Trophoblast cell (in vitro differentiated cells and primary cell): ENCODE measurements around the gene KRTAP4-1.

Experiments used
- DNase-seq, 2 donors: peaks; one replicate each; pipeline ENCODE4 v3.0.0-alpha.2; 2016
- H2AFZ ChIP-seq: 2 replicates; pipeline ENCODE4 v1.6.1; 2013; ENCODE audit warnings: low read length, moderate library complexity, mild to moderate bottlenecking; ENCODE audit not compliant: insufficient read depth, poor library complexity
- H2AK5ac ChIP-seq: 2 replicates; pipeline ENCODE4 v1.6.1; 2013; ENCODE audit warnings: mild to moderate bottlenecking, low read length
- H2BK120ac ChIP-seq: 2 replicates; pipeline ENCODE4 v1.6.1; 2013; ENCODE audit warnings: low read length, mild to moderate bottlenecking, moderate library complexity; ENCODE audit not compliant: insufficient read depth, poor library complexity
- H2BK12ac ChIP-seq: 2 replicates; pipeline ENCODE4 v1.6.1; 2013; ENCODE audit warnings: mild to moderate bottlenecking, low read length, moderate library complexity
- H2BK5ac ChIP-seq: 2 replicates; pipeline ENCODE4 v1.6.1; 2013; ENCODE audit warnings: low read length, low read depth, moderate library complexity, mild to moderate bottlenecking; ENCODE audit not compliant: poor library complexity
- H3K14ac ChIP-seq: 2 replicates; pipeline ENCODE4 v1.6.1; 2013; ENCODE audit warnings: mild to moderate bottlenecking, low read length
- H3K18ac ChIP-seq: 2 replicates; pipeline ENCODE4 v1.6.1; 2013; ENCODE audit warnings: mild to moderate bottlenecking, low read length
- H3K23ac ChIP-seq: 2 replicates; pipeline ENCODE4 v1.6.1; 2013; ENCODE audit warnings: low read length
- H3K27ac ChIP-seq: 2 replicates; pipeline ENCODE4 v1.5.1; 2013; ENCODE audit warnings: low read depth, mild to moderate bottlenecking, inconsistent platforms, low read length, moderate library complexity
- H3K27me3 ChIP-seq: 2 replicates; pipeline ENCODE4 v1.6.1; 2013; ENCODE audit warnings: inconsistent platforms, mild to moderate bottlenecking, low read length, moderate library complexity; ENCODE audit not compliant: insufficient read depth
- H3K36me3 ChIP-seq, 2 experiments: 1 replicate in 1 of 2; 2 replicates in 1 of 2; pipeline ENCODE4 v1.6.1; 2013; ENCODE audit warnings: low read length in 2 of 2, mild to moderate bottlenecking in 2 of 2, moderate library complexity in 1 of 2; ENCODE audit not compliant: insufficient read depth in 2 of 2, control insufficient read depth in 1 of 2
- H3K4ac ChIP-seq: 2 replicates; pipeline ENCODE4 v1.6.1; 2013; ENCODE audit warnings: low read depth, mild to moderate bottlenecking, low read length, moderate library complexity
- H3K4me1 ChIP-seq, 2 experiments: 1 replicate in 1 of 2; 2 replicates in 1 of 2; pipeline ENCODE4 v1.6.1; 2013; ENCODE audit warnings: low read length in 2 of 2, mild to moderate bottlenecking in 2 of 2, moderate library complexity in 1 of 2; ENCODE audit not compliant: insufficient read depth in 2 of 2, control insufficient read depth in 1 of 2
- H3K4me2 ChIP-seq: 2 replicates; pipeline ENCODE4 v1.6.1; 2013; ENCODE audit warnings: inconsistent platforms, mild to moderate bottlenecking, low read length, moderate library complexity
- H3K4me3 ChIP-seq: 2 replicates; pipeline ENCODE4 v1.5.1; 2013; ENCODE audit warnings: mild to moderate bottlenecking, low read depth, low read length, inconsistent platforms
- H3K79me1 ChIP-seq: one replicate; pipeline ENCODE4 v1.6.1; 2013; ENCODE audit warnings: low read length
- H3K79me2 ChIP-seq: 2 replicates; pipeline ENCODE4 v1.6.1; 2013; ENCODE audit warnings: low read length, mild to moderate bottlenecking; ENCODE audit not compliant: control insufficient read depth, insufficient read depth, poor library complexity
- H3K9ac ChIP-seq: 2 replicates; pipeline ENCODE4 v1.6.1; 2013; ENCODE audit warnings: mild to moderate bottlenecking, low read length
- H3K9me3 ChIP-seq: 2 replicates; pipeline ENCODE4 v1.6.1; 2013; ENCODE audit warnings: low read depth, mild to moderate bottlenecking, control low read depth, inconsistent platforms, low read length; ENCODE audit not compliant: insufficient read depth
- H4K12ac ChIP-seq: 2 replicates; pipeline ENCODE4 v1.6.1; 2013; ENCODE audit warnings: low read depth, mild to moderate bottlenecking, low read length, moderate library complexity
- H4K8ac ChIP-seq: 2 replicates; pipeline ENCODE4 v1.6.1; 2013; ENCODE audit warnings: low read depth, mild to moderate bottlenecking, low read length, moderate library complexity
- H4K91ac ChIP-seq: one replicate; pipeline ENCODE4 v1.6.1; 2013; ENCODE audit warnings: low read depth, mild to moderate bottlenecking, low read length, moderate library complexity
- WGBS: extraction: QIAGEN DNeasy Blood & Tissue Kit; methylation state at CpG from one replicate; pipeline ENCODE4 v1.1.7; 2013; ENCODE audit warnings: missing lambda C conversion rate; ENCODE audit not compliant: insufficient read length, insufficient coverage; ENCODE audit errors: extremely low coverage; 5-methylcytosine and 5-hydroxymethylcytosine counted together

KRTAP4-1 gene

GRCh38 chr17:41212524-41213169 lies 27.9 kb upstream of the KRTAP4-1 start:
- no peak overlapping the region for H4K91ac ChIP-seq
- H2BK120ac ChIP-seq = no peak overlapping the region
- WGBS = no CpG with 5 or more reads among the region's 7 CpGs
- H3K18ac ChIP-seq = no peak overlapping the region
- no peak overlapping the region for H3K14ac ChIP-seq
- no peak overlapping the region for H2BK5ac ChIP-seq
- H3K4me3 ChIP-seq = peak overlapping the region; percentile 10
- no peaks in the 10 kb centered on the region for H3K27me3 ChIP-seq
- H3K23ac ChIP-seq = no peak overlapping the region
- H3K27ac ChIP-seq = no peak overlapping the region
- no peak overlapping the region for H3K9ac ChIP-seq
- H3K79me2 ChIP-seq = no peaks in the 10 kb centered on the region
- no peak overlapping the region for H3K4me2 ChIP-seq
- H3K79me1 ChIP-seq = no peaks in the 10 kb centered on the region
- no peak overlapping the region for H3K4ac ChIP-seq
- H2BK12ac ChIP-seq = no peak overlapping the region
- H4K12ac ChIP-seq = no peak overlapping the region
- no peaks in the 10 kb centered on the region for H3K9me3 ChIP-seq
- no peak overlapping the region for H4K8ac ChIP-seq
- H2AFZ ChIP-seq = no peak overlapping the region
- H3K4me1 ChIP-seq = no peaks in the 10 kb centered on the region
- H2AK5ac ChIP-seq = no peak overlapping the region
- no peaks in the 10 kb centered on the region for H3K36me3 ChIP-seq
- DNase-seq = no peak

GRCh38 chr17:41211845-41212466 lies 27.2 kb upstream of the KRTAP4-1 start:
- Histone ChIP-seq H3K36me3 (no peaks in the 10 kb centered on the region), H3K4ac (no peak overlapping the region), H2BK12ac (no peak overlapping the region), H3K23ac (no peak overlapping the region), H2AFZ (no peak overlapping the region), H4K12ac (no peak overlapping the region), H3K18ac (no peak overlapping the region), H2BK5ac (no peak overlapping the region), H3K79me2 (no peaks in the 10 kb centered on the region), H2BK120ac (no peak overlapping the region), H3K4me1 (no peaks in the 10 kb centered on the region), H3K9ac (peak overlapping the region; percentile 78), H4K91ac (no peak overlapping the region), H3K9me3 (no peaks in the 10 kb centered on the region), H3K27me3 (no peaks in the 10 kb centered on the region), H3K4me3 (no peak overlapping the region), H3K4me2 (no peak overlapping the region), H3K79me1 (no peaks in the 10 kb centered on the region), H4K8ac (no peak overlapping the region), H3K27ac (no peak overlapping the region), H2AK5ac (no peak overlapping the region), H3K14ac (no peak overlapping the region)
- no peak for DNase-seq
- no CpG with 5 or more reads among the region's 1 CpG for WGBS

GRCh38 chr17:41199421-41200078 lies 14.8 kb upstream of the KRTAP4-1 start:
- DNase-seq = no peak
- Histone ChIP-seq H3K27ac (no peak overlapping the region), H4K12ac (no peak overlapping the region), H3K23ac (no peak overlapping the region), H3K79me2 (no peaks in the 10 kb centered on the region), H3K9me3 (no peaks in the 10 kb centered on the region), H3K9ac (no peak overlapping the region), H3K4me1 (no peaks in the 10 kb centered on the region), H3K18ac (no peak overlapping the region), H3K14ac (no peak overlapping the region), H3K4ac (no peak overlapping the region), H4K8ac (no peak overlapping the region), H2AK5ac (no peak overlapping the region), H4K91ac (no peak overlapping the region), H2BK5ac (no peak overlapping the region), H3K27me3 (no peaks in the 10 kb centered on the region), H3K4me2 (no peak overlapping the region), H3K4me3 (no peak overlapping the region), H3K79me1 (no peaks in the 10 kb centered on the region), H2BK120ac (no peak overlapping the region), H2BK12ac (no peak overlapping the region), H2AFZ (no peak overlapping the region), H3K36me3 (no peaks in the 10 kb centered on the region)
- WGBS = no CpG with 5 or more reads among the region's 5 CpGs

- no peaks in the 10 kb centered on the region for H3K9me3 ChIP-seq
- H3K27ac ChIP-seq = no peak overlapping the region
- no peak overlapping the region for H3K23ac ChIP-seq
- no peak overlapping the region for H3K9ac ChIP-seq
- H3K79me1 ChIP-seq = no peaks in the 10 kb centered on the region
- no peak overlapping the region for H3K4me2 ChIP-seq
- no peak overlapping the region for H2BK12ac ChIP-seq
- H3K4me3 ChIP-seq = no peak overlapping the region
- no peaks in the 10 kb centered on the region for H3K4me1 ChIP-seq
- H3K79me2 ChIP-seq = no peaks in the 10 kb centered on the region
- H2BK5ac ChIP-seq = no peak overlapping the region
- H4K91ac ChIP-seq = no peak overlapping the region
- no peak overlapping the region for H4K12ac ChIP-seq
- H2AFZ ChIP-seq = no peak overlapping the region
- no peak overlapping the region for H3K18ac ChIP-seq
- H3K4ac ChIP-seq = no peak overlapping the region
- H2AK5ac ChIP-seq = no peak overlapping the region
- no CpG with 5 or more reads among the region's 1 CpG for WGBS
- H4K8ac ChIP-seq = no peak overlapping the region
- no peak overlapping the region for H3K14ac ChIP-seq
- H2BK120ac ChIP-seq = no peak overlapping the region
- no peaks in the 10 kb centered on the region for H3K27me3 ChIP-seq
- H3K36me3 ChIP-seq = no peaks in the 10 kb centered on the region
- peak in 1 of 2 donors; percentile 2 for DNase-seq
Measured at GRCh38 chr17:41196068-41196467, 11.4 kb upstream of the KRTAP4-1 start.
